C4-2B (cell line): Measurements from ENCODE around the gene ISM2.

Source experiments
- CTCF ChIP-seq: fragments of 450-650 bp; conservative IDR thresholded peaks from 2 replicates; pipeline ENCODE4 v1.5.1; 2017; ENCODE audit warnings: mild to moderate bottlenecking
- ZFX ChIP-seq: fragments of 450-650 bp; IDR thresholded peaks from 2 replicates; pipeline ENCODE4 v1.6.1; 2017

GRCh38 chr14:77507762-77508161 is 9.1 kb upstream of the ISM2 start:
- TF ChIP-seq CTCF (no peak), ZFX (no peak)
